ENCODE measurements around the gene GRAMD1B.

Gene GRAMD1B

GRCh38 chr11:123425367-123425766, 4.7 kb upstream of the GRAMD1B start:
- no peak for DNase-seq (ENCODE audit: low read depth)
- H3K4me3 ChIP-seq (ENCODE audit: low read depth, low read length): no peak overlapping the region
- no peak for TF ChIP-seq CTCF (IDR thresholded peaks at IDR 0.05; ENCODE audit: low read depth, low read length, missing control alignments)

GRCh38 chr11:123426789-123427188, 3.3 kb upstream of the GRAMD1B start:
- no peak for DNase-seq (ENCODE audit: low read depth)
- no peak for TF ChIP-seq CTCF (IDR thresholded peaks at IDR 0.05; ENCODE audit: low read depth, low read length, missing control alignments)
- H3K4me3 ChIP-seq (ENCODE audit: low read depth, low read length): no peak overlapping the region

GRCh38 chr11:123427405-123427804, 2.7 kb upstream of the GRAMD1B start:
- DNase-seq (ENCODE audit: low read depth): no peak
- no peak overlapping the region for H3K4me3 ChIP-seq (ENCODE audit: low read depth, low read length)
- no peak for TF ChIP-seq CTCF (IDR thresholded peaks at IDR 0.05; ENCODE audit: low read depth, low read length, missing control alignments)

GRCh38 chr11:123428116-123428715, 1.9 kb upstream of the GRAMD1B start:
- TF ChIP-seq CTCF (IDR thresholded peaks at IDR 0.05; ENCODE audit: low read depth, low read length, missing control alignments): no peak

GRCh38 chr11:123429336-123429735, 733 bp upstream of the GRAMD1B start:
- no peak overlapping the region for H3K4me3 ChIP-seq (ENCODE audit: low read depth, low read length)
- no peak for DNase-seq (ENCODE audit: low read depth)
- no peak for TF ChIP-seq CTCF (IDR thresholded peaks at IDR 0.05; ENCODE audit: low read depth, low read length, missing control alignments)

More at GRCh38 chr11:123428116-123428715, 1.9 kb upstream of the GRAMD1B start:
- DNase-seq (ENCODE audit: low read depth): no peak
- H3K4me3 ChIP-seq (ENCODE audit: low read depth, low read length): no peak overlapping the region

GRCh38 chr11:123430721-123431497, 840 bp downstream of the GRAMD1B start:
- no peak for DNase-seq (ENCODE audit: low read depth)
- H3K4me3 ChIP-seq (ENCODE audit: low read depth, low read length): peak overlapping the region; percentile 80
- no peak for TF ChIP-seq CTCF (IDR thresholded peaks at IDR 0.05; ENCODE audit: low read depth, low read length, missing control alignments)
